NCI-H2107 (cell line): ENCODE measurements around the gene ABCA9.
"Not testable (repeated sequence)": the region's sequence is repeated elsewhere in the genome, so short reads cannot be mapped to it uniquely, and the experiment has no call there.

Experiments
- DNase-seq: peaks from one replicate; lab custom pipeline; 2025; lab: John Stamatoyannopoulos, UW

Gene ABCA9

GRCh38 chr17:69042308-69042707, 18.4 kb downstream of the ABCA9 start:
- DNase-seq = no peak

GRCh38 chr17:69031839-69032238, 28.9 kb downstream of the ABCA9 start:
- DNase-seq = no peak

- DNase-seq = no peak
These were observed 30.6 kb downstream of the ABCA9 start for GRCh38 chr17:69030169-69030568.

GRCh38 chr17:69018687-69019086, 42.0 kb downstream of the ABCA9 start:
- DNase-seq = no peak

- DNase-seq = no peak
These were observed 42.6 kb downstream of the ABCA9 start for GRCh38 chr17:69018022-69018615.

- no peak for DNase-seq
These were observed 45.1 kb downstream of the ABCA9 start for GRCh38 chr17:69015631-69016030.

- DNase-seq = no peak
These were observed 47.6 kb downstream of the ABCA9 start for GRCh38 chr17:69012895-69013805.

GRCh38 chr17:69009930-69010329, 50.8 kb downstream of the ABCA9 start:
- no peak for DNase-seq

GRCh38 chr17:69004759-69005158, 56.0 kb downstream of the ABCA9 start:
- not testable (repeated sequence) for DNase-seq

- not testable (repeated sequence) for DNase-seq
These were observed 61.0 kb downstream of the ABCA9 start for GRCh38 chr17:68999743-69000142.

- DNase-seq = no peak
These were observed 67.6 kb downstream of the ABCA9 start for GRCh38 chr17:68993112-68993511.

GRCh38 chr17:68987966-68988365, 72.8 kb downstream of the ABCA9 start:
- DNase-seq = no peak

GRCh38 chr17:68981288-68981687, 79.4 kb downstream of the ABCA9 start:
- no peak for DNase-seq

GRCh38 chr17:68973098-68973846, 87.5 kb downstream of the ABCA9 start:
- DNase-seq = no peak

- DNase-seq = no peak
These were observed 88.5 kb downstream of the ABCA9 start for GRCh38 chr17:68972119-68972704.

GRCh38 chr17:68969101-68969500, 91.6 kb downstream of the ABCA9 start:
- no peak for DNase-seq

- no peak for DNase-seq
These were observed 96.8 kb downstream of the ABCA9 start for GRCh38 chr17:68963958-68964357.

- no peak for DNase-seq
These were observed 99.4 kb downstream of the ABCA9 start for GRCh38 chr17:68961214-68961882.

GRCh38 chr17:68959117-68959516, 101.6 kb downstream of the ABCA9 start:
- not testable (repeated sequence) for DNase-seq

- DNase-seq = no peak
These were observed 102.8 kb downstream of the ABCA9 start for GRCh38 chr17:68957944-68958343.

- DNase-seq = no peak
These were observed 105.4 kb downstream of the ABCA9 start, which contains the start of gene ABCA8 for GRCh38 chr17:68955181-68955841. ABCA8 (minus strand) TSS chr17:68955392; CDS start chr17:68942034, 13,358 bp downstream.
